Naive B cell (primary cell): ENCODE results near the gene CAPN14. TPM values are rescaled to one million over a fixed set of nuclear protein-coding genes. Genes with fewer than 3 reads are reported as not detected.
A peak's percentile ranks its signal among the peaks of the same experiment; 100 is the strongest.

Experiments
- ATAC-seq, 2 donors: fragments of 150-1000 bp; cut with Tn5 transposase; 2 replicates each; pipeline ENCODE4 v1.10.0; 2021; ENCODE audit warnings: low read depth in 2 of 2, mild to moderate bottlenecking in 2 of 2, moderate library complexity in 2 of 2
- DNase-seq: peaks from one replicate; pipeline ENCODE4 v3.0.0; 2022
- H3K27ac Mint-ChIP-seq, 6 donors: one replicate each; pipeline ENCODE4 v1.8.0; 2020 to 2022; ENCODE audit warnings: mild to moderate bottlenecking in 6 of 6, mixed read lengths in 6 of 6, moderate library complexity in 5 of 6, inconsistent platforms in 2 of 6
- H3K27me3 Mint-ChIP-seq, 3 donors: one replicate each; pipeline ENCODE4 v1.8.0; 2021 to 2022; ENCODE audit warnings: mixed read lengths in 3 of 3, mild to moderate bottlenecking in 1 of 3
- H3K36me3 Mint-ChIP-seq, 2 donors: one replicate each; pipeline ENCODE4 v1.8.0; 2020 to 2022; ENCODE audit warnings: mixed read lengths in 2 of 2, inconsistent platforms in 1 of 2, mild to moderate bottlenecking in 1 of 2
- H3K4me1 Mint-ChIP-seq, 3 donors: one replicate each; pipeline ENCODE4 v1.8.0; 2020 to 2022; ENCODE audit warnings: mixed read lengths in 3 of 3, inconsistent platforms in 1 of 3, mild to moderate bottlenecking in 1 of 3, moderate library complexity in 1 of 3
- H3K4me3 Mint-ChIP-seq, 8 donors: one replicate each; pipeline ENCODE4 v1.8.0; 2020 to 2022; ENCODE audit warnings: mild to moderate bottlenecking in 8 of 8, mixed read lengths in 8 of 8, moderate library complexity in 8 of 8, inconsistent platforms in 2 of 8
- H3K9me3 Mint-ChIP-seq, 7 donors: one replicate each; pipeline ENCODE4 v1.8.0; 2020 to 2022; ENCODE audit warnings: mixed read lengths in 7 of 7, mild to moderate bottlenecking in 5 of 7, inconsistent platforms in 2 of 7, moderate library complexity in 1 of 7
- polyA plus RNA-seq, 6 donors: library from polyadenylated mRNA; unstranded; fragments of 300-500 nt; fragmentation: Illumina TruSeq; gene quantifications; one replicate each; pipeline ENCODE4 v1.2.3, GENCODE V29; 2021; ENCODE audit warnings: low read depth in 6 of 6

The CAPN14 gene
- polyA plus RNA-seq, 6 donors from 2014 or later: 0.30 to 1.3 (median 1.1) TPM; not detected in 1

DNA sequence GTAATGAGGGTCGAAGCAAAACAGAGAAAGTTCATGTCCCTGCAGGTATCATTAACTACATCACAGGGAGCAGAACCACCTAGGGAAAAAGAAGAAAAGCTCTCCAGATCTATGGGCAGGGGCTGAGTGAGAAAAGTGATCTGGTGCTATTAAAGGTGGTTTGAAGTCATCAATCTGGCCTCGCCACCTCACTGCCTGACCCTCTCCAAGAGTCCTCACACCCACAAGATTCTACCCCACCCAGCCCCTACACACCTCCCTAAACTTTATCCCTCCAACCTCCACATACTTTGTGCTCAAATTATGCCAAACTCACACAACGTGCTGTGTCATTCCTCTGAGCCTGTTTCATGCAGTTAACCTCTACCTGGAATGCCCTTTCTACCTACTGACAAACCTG, 81.3 kb downstream of the CAPN14 start:
- H3K4me1 Mint-ChIP-seq: peaks cover 10 to 18% (median 10%) of the 10 kb centered on the region in 3 donors
- peak overlapping the region in 4 of 6 donors; percentile 15 to 72 (median 54) for H3K27ac Mint-ChIP-seq
- DNase-seq (no peak), ATAC-seq (no peak)
- no peaks in the 10 kb centered on the region for H3K36me3 Mint-ChIP-seq
- H3K9me3 Mint-ChIP-seq: no peaks in the 10 kb centered on the region
- peak overlapping the region in 4 of 8 donors; percentile 85 to 94 (median 90) for H3K4me3 Mint-ChIP-seq
- H3K27me3 Mint-ChIP-seq: peaks cover 6 to 20% (median 19%) of the 10 kb centered on the region in 3 donors

GRCh38 chr2:31134480-31134879, 82.8 kb downstream of the CAPN14 start:
- Mint-ChIP-seq H3K27me3 (peaks cover 6 to 20% (median 19%) of the 10 kb centered on the region in 3 donors), H3K36me3 (no peaks in the 10 kb centered on the region)

GRCh38 chr2:31132786-31133185, 84.5 kb downstream of the CAPN14 start:
- Mint-ChIP-seq H3K36me3 (no peaks in the 10 kb centered on the region), H3K4me1 (peaks cover 10 to 15% (median 10%) of the 10 kb centered on the region in 3 donors), H3K4me3 (no peak overlapping the region), H3K27me3 (peaks cover 6 to 19% (median 18%) of the 10 kb centered on the region in 3 donors), H3K9me3 (no peaks in the 10 kb centered on the region), H3K27ac (peak overlapping the region in 1 of 6 donors; percentile 44)
- ATAC-seq: no peak
- DNase-seq: no peak

More at GRCh38 chr2:31134480-31134879, 82.8 kb downstream of the CAPN14 start:
- Mint-ChIP-seq H3K4me3 (peak overlapping the region in 2 of 8 donors; percentile 33 to 45), H3K9me3 (no peaks in the 10 kb centered on the region), H3K4me1 (peaks cover 10 to 18% (median 10%) of the 10 kb centered on the region in 3 donors), H3K27ac (no peak overlapping the region)
- ATAC-seq (no peak), DNase-seq (no peak)

GRCh38 chr2:31131871-31132270, 85.4 kb downstream of the CAPN14 start:
- DNase-seq: no peak
- Mint-ChIP-seq H3K9me3 (no peaks in the 10 kb centered on the region), H3K27ac (peak overlapping the region in 2 of 6 donors; percentile 27 to 58), H3K4me1 (peaks cover 6 to 9% (median 7%) of the 10 kb centered on the region in 3 donors), H3K36me3 (no peaks in the 10 kb centered on the region), H3K4me3 (no peak overlapping the region), H3K27me3 (peaks cover 3 to 16% (median 13%) of the 10 kb centered on the region in 3 donors)
- no peak for ATAC-seq

GRCh38 chr2:31129375-31130171, 87.7 kb downstream of the CAPN14 start:
- peaks cover 0 to 5% (median 0%) of the 10 kb centered on the region in 3 donors for H3K27me3 Mint-ChIP-seq
- H3K36me3 Mint-ChIP-seq: no peaks in the 10 kb centered on the region
- no peak overlapping the region for H3K4me3 Mint-ChIP-seq
- no peaks in the 10 kb centered on the region for H3K9me3 Mint-ChIP-seq
- ATAC-seq: no peak
- no peak for DNase-seq
- H3K4me1 Mint-ChIP-seq: no peaks in the 10 kb centered on the region
- H3K27ac Mint-ChIP-seq: peak overlapping the region in 1 of 6 donors; percentile 39

- ATAC-seq: no peak
- Mint-ChIP-seq H3K27me3 (no peaks in the 10 kb centered on the region), H3K36me3 (no peaks in the 10 kb centered on the region), H3K27ac (no peak overlapping the region), H3K4me3 (no peak overlapping the region), H3K4me1 (peaks cover 0 to 9% (median 0%) of the 10 kb centered on the region in 3 donors), H3K9me3 (no peaks in the 10 kb centered on the region)
- no peak for DNase-seq
Measured at GRCh38 chr2:31127931-31128330, 89.4 kb downstream of the CAPN14 start.

DNA sequence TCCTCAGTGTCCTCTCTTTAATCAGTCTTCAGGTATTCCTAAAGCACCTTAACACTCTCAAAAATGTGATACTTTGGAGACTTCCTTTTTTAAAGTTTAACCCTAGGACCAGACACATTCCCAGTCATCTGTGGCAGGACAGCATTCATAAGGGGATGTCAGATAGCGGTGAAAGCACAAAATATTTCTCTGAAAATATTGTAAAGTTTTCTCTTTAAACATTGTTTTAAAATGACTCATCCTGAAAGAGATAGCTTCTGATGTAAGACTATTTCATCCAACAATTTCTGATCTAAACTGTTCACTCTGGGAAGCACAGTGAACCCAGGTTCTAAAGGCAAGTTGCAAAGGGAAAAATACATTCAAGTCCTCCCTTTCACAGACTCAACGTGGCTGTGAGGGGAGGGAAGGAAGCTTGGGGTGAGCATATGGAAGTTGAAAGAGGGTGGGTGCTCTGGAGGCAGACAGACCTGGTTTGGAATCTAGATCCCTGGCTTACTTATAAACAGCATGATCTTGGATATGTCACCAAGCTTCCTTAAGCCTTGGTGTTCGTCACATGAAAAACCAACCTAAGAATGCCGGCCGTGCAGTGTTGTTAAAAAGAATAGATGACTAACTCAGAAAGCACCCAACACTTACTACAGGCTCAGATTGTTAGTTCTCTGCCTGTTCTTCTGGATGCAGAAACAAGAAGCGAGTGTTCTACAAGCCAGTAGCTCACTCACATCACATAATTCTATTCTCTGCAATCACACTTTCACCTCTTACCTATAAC, 91.2 kb downstream of the CAPN14 start:
- DNase-seq (no peak), ATAC-seq (no peak)
- H3K27me3 Mint-ChIP-seq: no peaks in the 10 kb centered on the region
- H3K36me3 Mint-ChIP-seq: no peaks in the 10 kb centered on the region
- H3K9me3 Mint-ChIP-seq: no peaks in the 10 kb centered on the region
- H3K4me1 Mint-ChIP-seq: peaks cover 0 to 9% (median 0%) of the 10 kb centered on the region in 3 donors
- no peak overlapping the region for H3K27ac Mint-ChIP-seq
- H3K4me3 Mint-ChIP-seq: no peak overlapping the region

GRCh38 chr2:31124904-31125303, 92.4 kb downstream of the CAPN14 start:
- H3K27ac Mint-ChIP-seq: peak overlapping the region in 2 of 6 donors; percentile 7 to 20
- no peak for ATAC-seq

More at GRCh38 chr2:31124904-31125303, 92.4 kb downstream of the CAPN14 start:
- H3K27me3 Mint-ChIP-seq: no peaks in the 10 kb centered on the region
- H3K4me3 Mint-ChIP-seq: no peak overlapping the region
- H3K4me1 Mint-ChIP-seq: peaks cover 0 to 9% (median 0%) of the 10 kb centered on the region in 3 donors
- no peaks in the 10 kb centered on the region for H3K36me3 Mint-ChIP-seq
- H3K9me3 Mint-ChIP-seq: no peaks in the 10 kb centered on the region
- DNase-seq: no peak

Other genes with a start within 250 kb of the CAPN14 start
- 1 to 10 TPM in 1 of 6 donors, under 1 TPM in 3, not detected in 2; 0.45 to 1.4 (median 0.64) TPM for gene GALNT14, start 79.1 kb downstream of the CAPN14 start, polyA plus RNA-seq
- 10 to 100 TPM in 3 of 6 donors, 1 to 10 TPM in 3; 5.9 to 13.6 (median 10.0) TPM for gene EHD3, start 16.6 kb upstream of the CAPN14 start, polyA plus RNA-seq
- gene XDH, start 197.2 kb upstream of the CAPN14 start, polyA plus RNA-seq: not detected